Activated CD4-positive, alpha-beta T cell treated with anti-CD3 and anti-CD28 coated beads for 4 hours (primary cell): ENCODE data around the gene TMEM218.

Source experiments
- DNase-seq, 2 donors: peaks; one replicate each; pipeline ENCODE4 v3.0.0-alpha.2; 2020

Gene TMEM218

DNA sequence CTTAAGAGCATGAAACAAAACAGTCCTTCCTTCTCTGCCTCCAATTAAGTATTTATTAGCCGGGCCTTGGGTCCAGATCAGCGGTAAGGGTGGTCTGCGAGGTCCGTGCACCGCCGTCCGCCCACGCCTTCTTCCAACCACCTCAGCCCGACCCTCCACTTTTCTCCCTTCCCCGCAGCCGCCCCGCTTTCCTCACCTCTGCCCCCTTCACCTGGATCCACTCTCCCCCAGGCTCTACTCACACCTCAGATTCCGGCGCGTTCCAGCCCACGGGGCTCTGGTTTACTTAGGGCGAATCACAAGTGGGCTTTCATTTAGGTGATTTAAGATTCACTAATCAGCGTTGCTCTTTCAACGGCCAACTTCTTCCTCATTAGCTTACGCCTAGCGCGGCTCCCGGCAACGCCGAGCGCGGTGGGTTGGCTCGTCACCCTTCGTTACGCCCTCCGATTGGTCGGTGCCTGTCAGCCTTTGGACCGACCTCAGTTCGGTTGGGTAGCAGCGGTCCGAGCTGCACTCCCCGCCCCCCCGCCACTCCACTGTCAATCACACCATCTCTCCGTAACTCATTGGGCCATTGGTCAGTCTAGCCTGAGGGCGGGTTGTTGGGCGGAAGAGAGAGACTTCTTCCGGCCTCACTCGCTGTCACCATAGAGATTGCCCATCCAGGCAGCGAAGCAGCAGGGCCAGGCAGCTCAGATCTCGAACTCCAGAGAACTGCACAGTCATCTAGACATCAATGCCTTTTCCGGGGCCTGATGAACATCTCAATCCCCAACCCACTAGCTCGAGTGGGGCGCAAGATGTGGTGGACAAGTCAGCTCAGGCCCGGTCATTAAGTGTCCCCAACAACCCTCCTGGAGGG, at the start of gene TMEM218:
Gene TMEM218, minus strand, starts transcription at position 284 of the 865 bp plus-strand sequence. CDS start 9,385 bp downstream, outside the sequence.
- peak; percentile 91 for DNase-seq

DNA sequence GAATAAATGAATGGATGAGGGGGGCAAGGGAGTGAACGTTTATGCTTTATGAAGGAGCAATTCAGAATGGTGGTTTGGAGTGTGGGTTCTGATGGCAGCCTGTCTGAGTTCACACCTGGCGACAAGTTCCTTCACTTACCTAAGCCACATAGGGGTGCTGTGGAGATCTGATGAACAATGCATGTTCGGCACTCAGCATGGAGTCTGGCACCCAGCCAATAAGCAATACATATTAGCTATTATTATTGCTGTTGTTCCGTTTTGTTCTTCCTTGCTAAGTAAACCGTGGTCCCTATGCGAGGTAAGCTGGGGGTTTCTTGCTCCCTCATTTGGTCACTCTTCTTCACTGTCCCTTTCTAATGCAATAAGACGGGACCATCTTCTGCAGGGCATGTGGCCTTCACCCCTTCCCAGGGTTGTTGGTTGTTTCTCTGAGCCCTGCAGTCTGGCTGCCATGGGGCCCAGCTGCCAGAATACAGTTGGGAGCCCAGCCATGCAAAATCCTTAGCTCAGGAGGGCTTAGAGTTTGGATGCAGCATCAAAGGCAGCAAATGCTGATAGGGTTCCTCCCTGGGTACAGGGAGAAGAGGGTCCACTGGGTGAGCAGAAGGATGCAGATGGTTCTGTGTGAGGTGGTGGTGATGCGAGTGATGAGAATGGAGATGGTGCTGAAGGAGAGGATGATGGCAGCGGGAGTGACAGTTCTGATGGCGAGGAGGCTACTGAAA, 46.7 kb upstream of the TMEM218 start:
- DNase-seq, result no peak

DNA sequence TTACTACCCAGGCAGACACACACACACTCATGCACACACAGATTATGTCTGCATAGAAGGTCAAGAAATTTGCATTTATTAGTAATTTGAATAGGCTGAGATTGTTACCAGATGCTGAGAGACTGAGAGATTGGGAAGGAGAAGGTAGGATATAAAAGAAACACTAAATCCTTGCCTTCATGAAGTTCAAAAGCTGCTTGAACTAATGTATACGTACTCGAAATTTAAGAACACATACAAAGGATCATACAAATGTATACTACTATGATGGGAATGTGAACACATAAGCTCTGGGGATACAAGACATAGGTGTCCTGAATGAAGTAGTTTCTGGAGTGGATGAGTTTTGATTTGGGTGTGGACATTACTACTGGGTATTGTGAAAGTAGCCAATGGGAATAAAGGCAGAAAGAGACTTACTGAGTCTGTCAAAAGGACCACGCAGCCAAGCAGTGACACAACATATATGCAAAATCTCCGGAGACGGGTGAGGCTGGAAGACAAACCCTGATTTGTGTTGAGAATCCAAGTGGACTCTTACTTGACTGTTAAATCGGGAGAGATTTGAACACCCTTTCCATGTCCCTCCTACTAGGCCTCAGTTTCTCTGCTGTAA, 45.8 kb upstream of the TMEM218 start:
- DNase-seq, result no peak

DNA sequence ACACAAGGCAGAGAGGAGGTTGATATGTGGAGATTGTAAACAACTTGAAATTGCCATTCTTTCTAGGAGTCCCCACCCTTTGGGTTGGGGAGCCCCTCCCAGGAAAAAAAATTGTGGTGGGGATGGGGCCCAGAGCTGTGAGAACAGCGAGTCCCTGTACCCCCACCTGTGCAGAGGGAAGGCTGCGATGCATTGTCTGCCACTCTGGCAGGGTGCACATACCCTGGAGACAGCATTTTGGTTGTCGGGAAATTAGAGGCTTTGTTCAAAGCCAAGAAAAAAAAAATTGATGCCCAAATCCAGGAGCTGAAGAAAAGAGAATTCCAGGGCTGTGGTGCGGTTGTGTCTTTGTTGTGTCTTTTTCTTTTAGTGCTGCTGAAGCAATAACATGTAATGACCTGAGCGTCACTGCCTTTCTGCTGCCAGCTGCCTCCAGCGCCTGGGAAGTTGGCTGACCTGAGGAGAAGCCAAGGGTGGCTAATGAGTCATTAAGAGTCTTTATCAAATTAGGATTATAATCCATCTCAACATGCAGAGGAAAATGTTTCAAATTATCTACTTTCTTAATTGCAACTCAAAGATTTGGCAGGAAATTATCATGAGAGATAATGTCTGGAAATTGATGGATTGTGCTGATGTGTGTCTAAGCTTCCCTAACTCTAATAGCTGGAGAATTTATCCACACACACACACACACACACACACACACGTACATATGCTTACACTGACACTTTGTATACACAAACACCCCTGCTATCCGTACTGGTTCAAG, 45.1 kb upstream of the TMEM218 start:
- no peak for DNase-seq

DNA sequence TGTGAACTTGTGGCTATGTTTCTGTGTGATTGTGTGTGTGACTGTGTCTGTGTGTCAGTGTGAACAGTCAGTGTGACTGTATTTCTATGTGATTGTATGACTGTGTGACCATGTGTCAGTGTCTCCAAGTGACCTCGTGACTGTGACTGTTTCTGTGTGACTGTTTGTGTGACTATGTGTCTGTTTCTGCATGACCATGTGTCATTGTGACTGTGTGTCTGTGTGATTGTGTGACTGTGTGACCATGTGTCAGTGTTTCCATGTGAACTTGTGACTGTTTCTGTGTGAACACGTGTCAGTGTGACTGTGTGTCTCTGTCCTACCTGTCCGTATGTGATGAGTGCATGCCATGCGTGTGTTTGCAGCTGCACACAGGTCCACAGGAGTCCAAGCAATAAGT, 44.3 kb upstream of the TMEM218 start:
- no peak for DNase-seq

DNA sequence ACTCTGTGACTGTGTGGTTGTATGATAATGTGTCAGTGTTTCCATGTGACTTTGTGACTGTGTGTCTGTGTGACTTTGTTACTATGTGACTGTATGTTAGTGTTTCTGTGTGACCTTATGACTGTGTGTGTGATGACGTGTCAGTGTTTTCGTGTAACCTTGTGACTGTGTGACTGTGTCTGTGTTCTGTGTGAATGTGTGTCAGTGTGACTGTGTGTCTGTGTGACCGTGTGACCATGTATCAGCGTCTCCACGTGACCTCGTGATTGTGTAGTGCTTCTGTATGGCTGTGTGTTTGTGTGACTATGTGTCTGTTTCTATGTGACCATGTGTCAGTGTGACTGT, 43.6 kb upstream of the TMEM218 start:
- DNase-seq, result no peak

DNA sequence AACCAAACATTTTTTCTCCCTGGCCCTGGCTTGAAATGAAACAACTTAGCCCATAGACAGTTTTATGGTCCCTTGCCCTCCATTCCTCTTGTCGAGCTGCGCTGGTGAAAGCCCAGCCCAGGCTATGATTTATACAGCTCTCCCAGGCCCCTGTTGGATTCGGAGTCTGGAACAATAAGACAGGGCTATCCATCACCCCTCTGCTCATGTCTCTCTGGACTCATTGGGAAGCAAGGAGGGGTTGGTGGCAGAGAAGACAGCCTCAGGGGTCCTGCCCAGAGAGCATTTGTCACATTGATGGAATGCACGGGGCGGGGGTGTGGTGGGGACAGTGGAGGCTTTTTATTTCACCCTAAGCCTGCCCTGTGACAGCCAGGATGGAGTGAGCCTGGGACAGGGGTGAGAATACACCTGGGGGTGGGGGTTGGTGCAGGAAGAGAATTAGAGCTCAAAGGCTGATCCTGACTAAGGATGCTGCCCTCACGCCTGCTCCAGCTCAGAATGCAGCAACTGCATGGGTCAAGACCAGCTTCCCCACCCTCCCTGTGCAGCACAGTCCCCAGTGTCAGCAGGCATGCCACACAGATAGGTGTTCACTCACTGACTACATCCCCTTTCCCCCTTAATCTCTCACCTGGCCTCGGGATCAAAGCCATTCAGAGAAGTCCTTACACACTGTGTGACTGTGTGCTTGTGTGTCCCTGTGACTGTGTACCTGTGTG, 43.1 kb upstream of the TMEM218 start:
- DNase-seq, result no peak

DNA sequence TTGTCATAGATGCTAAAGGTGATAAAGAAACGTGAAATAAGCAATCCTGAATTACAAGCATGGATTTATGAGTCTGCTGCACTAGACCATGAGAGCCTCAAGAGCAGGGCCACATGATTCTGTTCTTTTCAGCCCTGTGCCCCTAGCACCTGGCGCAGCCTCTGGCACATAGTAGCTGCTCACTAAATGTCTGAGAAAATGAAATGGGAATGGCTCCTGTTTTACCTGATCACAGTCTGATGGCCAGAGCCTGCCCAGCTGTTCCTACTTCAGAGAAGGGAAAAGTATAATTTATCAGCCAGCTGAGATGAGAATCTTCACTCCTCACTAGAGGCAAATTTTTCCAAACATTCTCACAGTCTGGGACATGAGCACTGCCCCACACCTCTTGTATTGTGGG, 42.4 kb upstream of the TMEM218 start:
- no peak for DNase-seq

DNA sequence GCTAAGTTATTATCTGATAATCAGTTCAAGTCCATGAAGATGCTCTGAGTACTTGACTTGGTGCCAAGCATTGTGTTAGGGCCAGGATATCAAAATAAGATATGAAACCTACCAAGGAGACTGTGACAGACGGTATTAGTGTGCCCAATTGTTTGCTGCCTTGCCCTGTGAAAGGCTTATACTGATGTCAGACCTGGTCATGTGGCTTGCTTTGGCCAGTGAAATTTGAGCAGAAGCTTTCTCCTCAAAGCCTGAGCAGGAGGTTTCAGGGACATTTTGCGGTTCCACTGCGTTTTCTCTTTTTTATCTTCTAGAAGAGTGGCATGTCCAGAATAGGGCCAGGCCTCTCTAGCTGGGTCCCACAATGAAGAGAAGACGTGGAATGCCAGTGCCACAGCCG, 37.3 kb upstream of the TMEM218 start:
- DNase-seq, result no peak

DNA sequence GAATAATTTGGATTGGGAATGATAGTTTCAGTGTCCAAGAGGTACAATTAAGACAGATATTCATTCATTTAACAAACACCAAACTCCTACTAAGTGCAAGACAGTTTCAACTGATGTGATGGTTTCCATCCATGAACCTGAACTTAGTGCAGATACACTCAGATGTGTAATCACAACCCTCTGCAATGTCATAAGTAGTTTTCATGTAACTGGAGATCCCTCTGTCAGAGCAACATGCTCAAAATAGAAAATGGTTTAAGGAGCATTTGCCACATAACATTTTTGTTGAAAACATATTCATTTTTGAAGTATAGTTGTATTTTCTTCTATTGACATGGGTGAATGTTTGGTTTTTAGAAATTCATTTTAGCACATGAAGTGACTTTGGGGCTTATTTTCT, 36.6 kb upstream of the TMEM218 start:
- no peak for DNase-seq

DNA sequence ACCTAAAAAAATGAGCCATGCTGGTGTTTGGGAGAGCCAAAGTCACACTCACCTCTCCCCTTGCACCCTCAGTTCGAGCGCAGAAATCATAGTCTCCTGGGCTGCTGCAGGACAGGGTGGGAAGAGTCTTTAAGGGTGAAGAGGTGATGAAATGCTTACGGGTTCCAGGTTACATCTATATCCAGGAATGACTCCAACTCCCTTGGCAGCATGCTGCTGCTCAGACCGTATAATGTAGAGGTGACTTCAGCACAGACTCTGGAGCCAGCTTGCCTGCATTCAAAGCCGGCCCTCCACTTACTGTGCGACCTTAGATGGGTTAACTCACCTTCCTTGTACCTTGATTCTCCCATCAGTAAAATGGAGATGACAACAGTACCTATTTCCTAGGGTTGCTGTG, 35.9 kb upstream of the TMEM218 start:
- no peak for DNase-seq

DNA sequence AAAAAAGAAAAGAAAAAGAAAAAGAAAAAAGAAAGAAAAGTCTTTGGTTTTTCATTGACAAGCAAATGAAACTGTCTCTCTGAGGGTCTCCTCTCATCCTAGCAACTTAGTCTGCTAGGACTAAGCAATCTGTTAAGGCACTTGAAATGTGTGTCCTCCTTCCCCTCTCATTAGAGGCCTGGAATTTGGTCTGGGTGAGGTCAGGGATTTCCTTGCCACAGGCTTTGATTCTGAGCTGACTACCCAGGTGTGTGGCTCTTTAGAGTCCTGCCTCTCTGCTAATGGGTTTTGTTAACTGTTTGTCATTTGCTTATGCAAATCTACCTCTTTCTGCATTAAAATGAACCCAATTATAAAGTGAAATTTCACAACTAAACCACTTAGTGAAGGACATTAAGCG, 34.8 kb upstream of the TMEM218 start:
- no peak for DNase-seq

DNA sequence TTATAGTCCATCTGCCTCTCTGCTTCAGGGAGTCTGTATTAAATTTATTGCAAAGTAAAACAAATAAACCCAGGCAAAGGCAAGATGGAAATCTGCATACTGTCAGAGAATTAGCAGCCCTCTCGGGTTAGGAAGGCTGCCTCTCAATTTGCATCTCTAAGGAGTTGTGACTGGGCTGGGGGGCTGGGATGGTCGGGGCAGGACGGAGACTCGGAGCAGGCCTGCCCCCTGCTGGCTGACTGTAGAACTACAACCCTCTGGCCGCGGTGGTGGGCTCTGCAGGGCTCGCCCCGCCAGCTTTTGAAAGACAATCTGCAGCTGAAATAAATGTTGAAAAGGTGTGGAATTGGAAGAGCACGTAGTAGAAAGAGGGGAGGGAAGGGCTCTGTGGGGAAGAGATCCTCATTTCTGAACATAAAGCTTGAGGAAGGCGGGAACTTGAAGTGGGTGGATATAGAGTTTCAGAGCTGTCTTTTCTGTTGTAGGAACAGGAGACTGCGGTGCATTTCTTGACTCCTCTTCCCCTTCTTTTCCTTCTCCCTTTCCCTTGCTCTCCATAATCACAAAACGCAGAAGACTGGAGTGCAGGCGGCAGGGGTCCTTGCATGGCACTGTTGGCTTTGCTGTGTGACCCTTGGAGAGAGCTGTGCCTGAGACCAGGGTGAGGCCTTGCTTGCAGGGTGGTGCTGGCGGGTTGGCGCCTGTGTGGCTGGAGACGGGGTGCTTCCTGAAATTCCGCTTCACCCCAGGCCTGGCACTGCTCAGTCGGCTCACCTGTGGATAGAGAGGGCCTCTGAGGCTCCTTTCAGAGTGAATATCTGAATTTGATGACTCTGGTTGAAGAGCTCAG, 30.5 kb upstream of the TMEM218 start:
- peak; percentile 43 to 56 for DNase-seq

DNA sequence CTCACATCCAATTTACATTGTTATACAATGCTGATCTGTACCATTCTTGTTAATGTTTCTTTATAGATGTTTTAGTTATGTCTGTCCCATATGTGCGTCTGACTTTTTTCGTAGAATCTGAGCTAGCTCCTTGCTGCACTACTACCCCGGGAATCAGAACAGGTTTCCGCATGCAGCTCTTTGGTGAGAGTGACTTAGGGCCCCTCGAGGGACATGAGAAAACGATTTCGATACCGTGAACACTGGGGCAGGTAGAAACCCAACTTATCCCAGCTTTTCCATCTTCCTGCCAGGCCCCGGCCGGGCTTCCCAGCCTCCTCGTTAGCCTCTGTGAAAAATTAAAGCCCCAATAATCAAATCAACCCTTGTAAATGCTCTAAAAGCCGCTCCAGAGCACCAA, 29.8 kb upstream of the TMEM218 start:
- DNase-seq, result no peak

DNA sequence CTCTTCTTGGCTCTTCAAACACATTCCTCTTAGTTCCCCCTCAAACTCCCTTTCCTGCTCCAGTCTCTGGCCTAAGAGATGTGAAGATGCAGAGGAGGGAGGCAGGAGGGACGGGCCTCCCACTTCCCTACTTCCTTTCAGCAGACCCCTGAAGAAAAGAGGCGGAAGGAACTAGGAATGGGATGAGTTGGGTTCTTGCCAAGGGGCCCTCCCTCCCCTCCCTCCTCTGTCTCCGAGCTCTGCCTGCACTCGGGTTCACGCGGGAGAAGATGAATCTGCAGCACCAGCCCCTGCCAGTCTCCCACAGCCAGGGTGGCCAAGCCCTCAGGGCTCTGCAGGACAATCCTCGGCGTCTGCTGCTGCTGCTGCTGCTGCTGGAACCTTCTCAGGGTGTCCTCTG, 28.8 kb upstream of the TMEM218 start:
- DNase-seq, result no peak

DNA sequence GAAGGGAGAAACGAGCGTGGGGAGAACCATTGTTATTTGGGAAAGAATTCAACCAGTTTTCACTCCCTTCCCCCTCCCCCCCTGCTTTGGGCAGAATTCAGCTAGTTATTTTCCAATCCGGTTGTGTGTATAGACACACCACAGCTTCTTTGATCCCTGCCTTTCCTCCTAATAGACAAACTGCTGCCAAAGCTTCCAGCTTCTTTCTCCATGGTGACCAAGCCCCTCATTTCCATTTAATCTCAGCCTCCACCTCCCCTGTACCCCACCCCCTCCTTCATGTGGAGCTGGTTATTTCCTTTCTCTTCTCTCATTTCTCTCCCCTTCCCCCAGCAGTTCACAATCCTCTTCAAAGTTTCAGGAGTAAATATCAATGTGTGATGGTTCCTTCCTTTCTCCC, 28.4 kb upstream of the TMEM218 start:
- DNase-seq, result no peak

DNA sequence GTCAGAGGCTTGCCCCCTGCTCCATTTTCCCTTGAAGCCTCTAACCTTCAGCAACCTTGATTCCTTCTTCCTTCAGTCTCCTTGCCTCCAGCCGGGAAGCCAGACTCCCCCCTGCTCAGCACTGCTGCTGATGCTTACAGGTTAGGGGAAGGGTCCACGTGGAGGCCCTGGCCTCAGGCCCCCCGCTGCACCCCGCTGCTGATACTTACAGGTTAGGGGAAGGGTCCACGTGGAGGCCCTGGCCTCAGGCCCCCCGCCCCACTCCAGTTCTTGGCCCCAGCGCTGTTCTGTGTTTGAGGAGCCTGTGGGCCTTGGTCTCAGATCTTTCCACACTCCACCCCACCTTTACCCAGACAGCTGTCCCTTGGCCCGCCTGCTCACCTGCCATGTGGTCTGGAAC, 27.5 kb upstream of the TMEM218 start:
- no peak for DNase-seq

DNA sequence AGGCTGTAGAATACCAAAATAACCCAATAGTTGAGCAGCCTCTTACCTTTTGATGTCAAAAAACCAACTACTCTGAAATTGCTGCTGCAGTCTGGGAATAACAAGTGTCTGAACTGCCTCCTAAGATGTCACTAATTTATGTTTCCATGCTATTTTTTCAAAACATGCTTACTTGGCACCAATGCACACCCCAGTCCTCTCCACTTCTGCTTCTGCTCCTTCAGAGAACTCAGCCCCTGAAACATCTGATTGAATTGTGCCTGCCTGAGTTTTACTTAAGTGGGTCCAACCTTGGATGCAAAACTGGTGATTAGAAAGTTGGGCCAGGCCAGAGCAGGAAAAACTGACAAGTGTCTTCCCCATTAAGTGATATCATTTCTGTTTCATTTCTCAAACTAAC, 24.6 kb upstream of the TMEM218 start:
- DNase-seq, result no peak

DNA sequence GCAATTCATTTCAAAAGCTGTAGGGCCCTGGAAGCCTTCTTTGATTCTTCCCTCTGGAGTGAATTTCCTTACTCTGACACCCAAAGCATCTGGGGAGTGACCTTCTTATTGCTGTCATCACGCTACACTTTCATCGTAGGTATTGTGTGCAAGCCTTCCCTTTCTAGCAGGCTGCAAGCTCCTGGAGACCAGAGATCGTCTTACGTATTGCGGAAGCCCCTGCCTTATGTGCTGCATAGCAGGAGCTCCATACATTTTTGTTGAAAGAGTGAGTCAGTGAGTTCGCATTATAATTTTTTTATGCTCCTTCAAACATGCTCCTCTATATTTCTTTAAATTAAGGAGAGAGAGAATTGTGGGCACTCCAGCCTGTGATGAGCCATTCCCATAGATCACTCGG, 21.2 kb upstream of the TMEM218 start:
- no peak for DNase-seq

DNA sequence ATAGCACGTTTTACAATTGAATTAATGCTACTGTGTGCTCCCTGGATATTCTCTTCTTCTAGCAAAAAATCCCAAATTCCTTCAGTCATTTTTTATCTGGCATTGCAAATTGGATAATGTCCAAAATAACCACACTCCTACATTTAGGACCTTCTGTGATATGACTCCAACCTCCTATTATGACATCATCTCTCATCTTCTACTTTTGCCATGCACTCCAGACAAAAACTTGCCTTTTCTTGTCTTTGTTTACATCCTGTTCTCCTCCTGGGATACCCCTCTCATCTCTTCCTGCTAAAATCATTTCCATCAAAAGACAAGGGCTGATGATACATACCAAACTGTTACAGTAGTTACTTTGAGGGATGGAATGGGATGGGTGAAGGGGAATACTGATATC, 20.6 kb upstream of the TMEM218 start:
- DNase-seq, result no peak

DNA sequence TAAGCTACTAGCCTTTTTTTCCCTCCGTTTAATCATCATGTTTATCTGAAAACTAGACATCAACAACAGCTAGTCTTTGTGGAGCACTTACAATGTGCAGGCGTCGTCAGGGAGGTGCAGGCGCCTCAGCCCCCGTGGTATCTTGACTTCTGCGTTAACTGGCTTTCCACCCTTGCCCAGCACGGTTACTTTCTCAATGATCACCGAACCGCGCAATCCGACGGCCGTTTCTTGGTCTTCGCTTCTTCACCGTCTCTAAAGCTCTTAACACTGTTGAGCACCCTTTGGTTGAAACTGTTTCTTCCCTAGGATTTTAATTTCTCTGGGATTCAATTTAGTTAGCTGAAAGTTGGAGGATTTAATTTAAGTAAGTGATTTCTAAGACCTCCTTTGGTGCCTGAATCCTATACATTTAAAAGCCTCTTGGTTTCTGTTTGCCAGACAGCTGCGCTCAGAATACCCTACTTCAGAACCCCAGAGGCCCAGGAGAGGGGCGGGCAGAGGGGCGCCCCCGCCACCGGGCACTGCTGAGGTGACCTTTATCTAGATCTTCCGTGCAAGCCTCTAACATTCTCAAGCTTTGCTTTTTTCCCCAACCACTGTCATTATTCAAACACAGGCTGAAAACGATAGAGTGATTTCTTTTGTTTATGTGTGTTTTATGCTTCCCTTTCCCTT, 18.0 kb upstream of the TMEM218 start:
- DNase-seq, result no peak
